GM18508 (cell line): ENCODE data around the gene SAMD4A.

Experiments
- ATAC-seq: cut with Tn5 transposase; IDR thresholded peaks from one replicate; pipeline ENCODE4 v1.9.1; 2021; ENCODE audit warnings: moderate number of reproducible peaks; ENCODE audit not compliant: insufficient read depth, unreplicated experiment

The SAMD4A gene

GRCh38 chr14:54697803-54698202 lies 130.9 kb downstream of the SAMD4A start:
- ATAC-seq = no peak

- ATAC-seq = no peak
Observed at GRCh38 chr14:54698501-54698900, 131.6 kb downstream of the SAMD4A start.

GRCh38 chr14:54698966-54699530 lies 132.1 kb downstream of the SAMD4A start:
- ATAC-seq = no peak

GRCh38 chr14:54699735-54700134 lies 132.8 kb downstream of the SAMD4A start:
- ATAC-seq = no peak

- ATAC-seq = no peak
Observed at GRCh38 chr14:54700717-54701116, 133.8 kb downstream of the SAMD4A start.

GRCh38 chr14:54702014-54702491 lies 135.1 kb downstream of the SAMD4A start:
- ATAC-seq = no peak

- no peak for ATAC-seq
Observed at GRCh38 chr14:54702492-54702891, 135.6 kb downstream of the SAMD4A start.

- ATAC-seq = no peak
Observed at GRCh38 chr14:54703082-54703481, 136.2 kb downstream of the SAMD4A start.

- ATAC-seq = no peak
Observed at GRCh38 chr14:54703724-54704123, 136.8 kb downstream of the SAMD4A start.

GRCh38 chr14:54704768-54705167 lies 137.8 kb downstream of the SAMD4A start:
- no peak for ATAC-seq

GRCh38 chr14:54706769-54707168 lies 139.8 kb downstream of the SAMD4A start:
- ATAC-seq = no peak

GRCh38 chr14:54708161-54708560 lies 141.2 kb downstream of the SAMD4A start:
- no peak for ATAC-seq

- no peak for ATAC-seq
Observed at GRCh38 chr14:54708982-54709381, 142.1 kb downstream of the SAMD4A start.

GRCh38 chr14:54709444-54709843 lies 142.5 kb downstream of the SAMD4A start:
- peak; percentile 78 for ATAC-seq

- no peak for ATAC-seq
Observed at GRCh38 chr14:54709867-54710266, 142.9 kb downstream of the SAMD4A start.

GRCh38 chr14:54711312-54711711 lies 144.4 kb downstream of the SAMD4A start:
- no peak for ATAC-seq

- no peak for ATAC-seq
Observed at GRCh38 chr14:54711812-54712464, 145.0 kb downstream of the SAMD4A start.

- no peak for ATAC-seq
Observed at GRCh38 chr14:54712465-54713200, 145.7 kb downstream of the SAMD4A start.

- ATAC-seq = no peak
Observed at GRCh38 chr14:54713379-54713778, 146.5 kb downstream of the SAMD4A start.

- ATAC-seq = no peak
Observed at GRCh38 chr14:54715239-54715638, 148.3 kb downstream of the SAMD4A start.

- ATAC-seq = no peak
Observed at GRCh38 chr14:54715811-54716210, 148.9 kb downstream of the SAMD4A start.
